ENCODE data around the gene FGF22.

FGF22 gene

GRCh38 chr19:670609-671075 is 31.0 kb downstream of the FGF22 start:
- TF ChIP-seq, protein P1, sequence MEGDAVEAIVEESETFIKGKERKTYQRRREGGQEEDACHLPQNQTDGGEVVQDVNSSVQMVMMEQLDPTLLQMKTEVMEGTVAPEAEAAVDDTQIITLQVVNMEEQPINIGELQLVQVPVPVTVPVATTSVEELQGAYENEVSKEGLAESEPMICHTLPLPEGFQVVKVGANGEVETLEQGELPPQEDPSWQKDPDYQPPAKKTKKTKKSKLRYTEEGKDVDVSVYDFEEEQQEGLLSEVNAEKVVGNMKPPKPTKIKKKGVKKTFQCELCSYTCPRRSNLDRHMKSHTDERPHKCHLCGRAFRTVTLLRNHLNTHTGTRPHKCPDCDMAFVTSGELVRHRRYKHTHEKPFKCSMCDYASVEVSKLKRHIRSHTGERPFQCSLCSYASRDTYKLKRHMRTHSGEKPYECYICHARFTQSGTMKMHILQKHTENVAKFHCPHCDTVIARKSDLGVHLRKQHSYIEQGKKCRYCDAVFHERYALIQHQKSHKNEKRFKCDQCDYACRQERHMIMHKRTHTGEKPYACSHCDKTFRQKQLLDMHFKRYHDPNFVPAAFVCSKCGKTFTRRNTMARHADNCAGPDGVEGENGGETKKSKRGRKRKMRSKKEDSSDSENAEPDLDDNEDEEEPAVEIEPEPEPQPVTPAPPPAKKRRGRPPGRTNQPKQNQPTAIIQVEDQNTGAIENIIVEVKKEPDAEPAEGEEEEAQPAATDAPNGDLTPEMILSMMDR (IDR thresholded peaks at IDR 0.05; ENCODE audit: insufficient read depth, low read length, poor library complexity, severe bottlenecking): peak; percentile 2
- no peaks in the 10 kb centered on the region for H3K27me3 ChIP-seq (replicated peaks; ENCODE audit: control insufficient read depth, insufficient read depth, low read length)
- DNase-seq (ENCODE audit: extremely low read depth, insufficient read length): peak; percentile 24

GRCh38 chr19:674282-675151 is 34.8 kb downstream of the FGF22 start:
- H3K27me3 ChIP-seq (replicated peaks; ENCODE audit: control insufficient read depth, insufficient read depth, low read length): no peaks in the 10 kb centered on the region
- TF ChIP-seq, protein P1 (IDR thresholded peaks at IDR 0.05; ENCODE audit: insufficient read depth, low read length, poor library complexity, severe bottlenecking): no peak
- no peaks in the 10 kb centered on the region for H3K36me3 ChIP-seq (ENCODE audit: control insufficient read depth, insufficient read depth, low read length)
- no peak for DNase-seq (ENCODE audit: extremely low read depth, insufficient read length)
- no peak overlapping the region for H3K4me3 ChIP-seq (replicated peaks; ENCODE audit: low read depth, low read length)

More at GRCh38 chr19:670609-671075, 31.0 kb downstream of the FGF22 start:
- Histone ChIP-seq H3K36me3 (ENCODE audit: control insufficient read depth, insufficient read depth, low read length) (no peaks in the 10 kb centered on the region), H3K4me3 (replicated peaks; ENCODE audit: low read depth, low read length) (no peak overlapping the region)

- H3K27me3 ChIP-seq (replicated peaks; ENCODE audit: control insufficient read depth, insufficient read depth, low read length): no peaks in the 10 kb centered on the region
- no peaks in the 10 kb centered on the region for H3K36me3 ChIP-seq (ENCODE audit: control insufficient read depth, insufficient read depth, low read length)
- H3K4me3 ChIP-seq (replicated peaks; ENCODE audit: low read depth, low read length): peak overlapping the region; percentile 42
- TF ChIP-seq, protein P1 (IDR thresholded peaks at IDR 0.05; ENCODE audit: insufficient read depth, low read length, poor library complexity, severe bottlenecking): no peak
- no peak for DNase-seq (ENCODE audit: extremely low read depth, insufficient read length)
Observed at GRCh38 chr19:676007-676338, 36.3 kb downstream of the FGF22 start.

- H3K4me3 ChIP-seq (replicated peaks; ENCODE audit: low read depth, low read length): peak within 1 kb of the TSS; percentile 63
- H3K27me3 ChIP-seq (replicated peaks; ENCODE audit: control insufficient read depth, insufficient read depth, low read length): no peaks in the 10 kb centered on the region
- DNase-seq (ENCODE audit: extremely low read depth, insufficient read length): no peak
- TF ChIP-seq, protein P1 (IDR thresholded peaks at IDR 0.05; ENCODE audit: insufficient read depth, low read length, poor library complexity, severe bottlenecking): no peak
- no peaks in the 10 kb centered on the region for H3K36me3 ChIP-seq (ENCODE audit: control insufficient read depth, insufficient read depth, low read length)
Observed at GRCh38 chr19:676339-677105, 36.8 kb downstream of the FGF22 start, which contains the start of gene FSTL3. Gene FSTL3 (plus strand): TSS chr19:676392. CDS start chr19:676424, 32 bp downstream.

DNA sequence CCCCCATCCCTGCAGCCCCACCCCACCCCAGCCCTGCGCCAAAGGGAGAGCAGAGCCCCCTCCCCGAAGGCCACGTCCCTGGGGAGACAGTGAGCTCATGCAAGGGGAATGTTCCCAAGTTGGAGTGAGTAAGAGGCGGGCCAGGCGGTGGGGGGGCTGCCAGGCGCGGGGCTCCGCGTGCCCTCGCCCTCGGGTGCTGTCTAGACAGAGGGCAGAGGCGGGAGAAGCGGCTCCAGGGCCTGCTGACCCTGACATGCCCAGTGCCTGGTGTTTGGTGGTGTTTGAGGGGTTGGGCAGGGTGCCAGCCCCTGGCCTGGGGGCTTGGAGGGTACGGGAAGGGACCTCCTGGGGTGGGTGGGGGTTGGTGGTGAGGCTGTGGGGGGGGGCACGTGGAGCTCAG is 37.5 kb downstream of the FGF22 start:
- no peak for DNase-seq (ENCODE audit: extremely low read depth, insufficient read length)

More for the DNA sequence above, 37.5 kb downstream of the FGF22 start:
- TF ChIP-seq, protein P1 (IDR thresholded peaks at IDR 0.05; ENCODE audit: insufficient read depth, low read length, poor library complexity, severe bottlenecking): no peak
- Histone ChIP-seq H3K4me3 (replicated peaks; ENCODE audit: low read depth, low read length) (peak overlapping the region; percentile 63), H3K36me3 (ENCODE audit: control insufficient read depth, insufficient read depth, low read length) (no peaks in the 10 kb centered on the region), H3K27me3 (replicated peaks; ENCODE audit: control insufficient read depth, insufficient read depth, low read length) (no peaks in the 10 kb centered on the region)

All from GM06990 (cell line).